CD4-positive, alpha-beta memory T cell (primary cell): ENCODE measurements around the gene GRAMD1B. TPM values are rescaled to one million over a fixed set of nuclear protein-coding genes. Genes with fewer than 3 reads are reported as not detected.

Experiments
- CTCF ChIA-PET: fragments of 350-600 bp; sonication (Branson Sonifier 250); formaldehyde crosslinking; loops from one replicate; lab custom pipeline; 2021; ENCODE audit warnings: inconsistent platforms; ENCODE audit not compliant: partially characterized antibody; lab: Charles Lee
- POLR2A ChIA-PET: fragments of 350-600 bp; sonication (Branson Sonifier 250); formaldehyde crosslinking; loops from one replicate; lab custom pipeline; 2021; ENCODE audit not compliant: partially characterized antibody; lab: Charles Lee
- DNase-seq, 5 donors: peaks; one replicate each; pipeline versions ENCODE4 v3.0.0 to v3.0.0-alpha.2; 2020 to 2022; ENCODE audit warnings: mixed read lengths in 1 of 5
- H3K27ac ChIP-seq: one replicate; pipeline ENCODE4 v1.7.0; 2013; ENCODE audit warnings: low read depth, low read length
- H3K27me3 ChIP-seq: 2 replicates; pipeline ENCODE4 v1.7.0; 2013; ENCODE audit warnings: mild to moderate bottlenecking, low read length, moderate library complexity; ENCODE audit not compliant: insufficient read depth
- H3K36me3 ChIP-seq: 2 replicates; pipeline ENCODE4 v1.7.0; 2013; ENCODE audit warnings: mild to moderate bottlenecking, low read length, moderate library complexity; ENCODE audit not compliant: insufficient read depth
- H3K4me1 ChIP-seq: 2 replicates; pipeline ENCODE4 v1.7.0; 2013; ENCODE audit warnings: mild to moderate bottlenecking, low read length, moderate library complexity; ENCODE audit not compliant: insufficient read depth
- H3K4me3 ChIP-seq, 2 donors: one replicate each; pipeline ENCODE4 v1.7.0; 2013; ENCODE audit warnings: low read length in 2 of 2, mild to moderate bottlenecking in 1 of 2
- H3K9me3 ChIP-seq, 2 donors: one replicate each; pipeline ENCODE4 v1.7.0; 2013; ENCODE audit warnings: low read length in 2 of 2, control low read depth in 1 of 2; ENCODE audit not compliant: control insufficient read depth in 1 of 2
- H3K27ac Mint-ChIP-seq, 7 donors: one replicate each; pipeline ENCODE4 v1.8.0; 2020 to 2021; ENCODE audit warnings: mixed read lengths in 7 of 7, mild to moderate bottlenecking in 6 of 7, inconsistent platforms in 3 of 7, moderate library complexity in 3 of 7
- H3K27me3 Mint-ChIP-seq, 2 donors: one replicate each; pipeline ENCODE4 v1.8.0; 2020 to 2021; ENCODE audit warnings: mixed read lengths in 2 of 2
- H3K36me3 Mint-ChIP-seq, 2 donors: one replicate each; pipeline ENCODE4 v1.8.0; 2020 to 2021; ENCODE audit warnings: mixed read lengths in 2 of 2, inconsistent platforms in 1 of 2, mild to moderate bottlenecking in 1 of 2
- H3K4me1 Mint-ChIP-seq, 4 donors: one replicate each; pipeline ENCODE4 v1.8.0; 2020 to 2021; ENCODE audit warnings: mixed read lengths in 4 of 4, mild to moderate bottlenecking in 1 of 4
- H3K4me3 Mint-ChIP-seq, 8 donors: one replicate each; pipeline ENCODE4 v1.8.0; 2020 to 2021; ENCODE audit warnings: mixed read lengths in 8 of 8, mild to moderate bottlenecking in 7 of 8, moderate library complexity in 6 of 8, inconsistent platforms in 3 of 8
- H3K9me3 Mint-ChIP-seq, 8 donors: one replicate each; pipeline ENCODE4 v1.8.0; 2020 to 2021; ENCODE audit warnings: mixed read lengths in 8 of 8, mild to moderate bottlenecking in 5 of 8, inconsistent platforms in 3 of 8, moderate library complexity in 1 of 8
- intact Hi-C: fragments of 100-400 bp; cut with micrococcal nuclease; formaldehyde crosslinking; loops from one replicate; pipeline ENCODE4 v1.15.1; 2023
- polyA plus RNA-seq, 2 donors: library from polyadenylated mRNA; unstranded; fragments of 300-500 nt; fragmentation: Illumina TruSeq; gene quantifications; one replicate each; pipeline ENCODE4 v1.2.3, GENCODE V29; 2021
- total RNA-seq, 2 experiments: library from RNA; stranded (reverse); gene quantifications; one replicate each; pipeline ENCODE4 v1.2.3, GENCODE V29; 2021

Gene GRAMD1B
- total and polyA plus RNA-seq, 4 experiments from 2014 or later, result 4.2 to 26.0 (median 12.4) TPM

DNA sequence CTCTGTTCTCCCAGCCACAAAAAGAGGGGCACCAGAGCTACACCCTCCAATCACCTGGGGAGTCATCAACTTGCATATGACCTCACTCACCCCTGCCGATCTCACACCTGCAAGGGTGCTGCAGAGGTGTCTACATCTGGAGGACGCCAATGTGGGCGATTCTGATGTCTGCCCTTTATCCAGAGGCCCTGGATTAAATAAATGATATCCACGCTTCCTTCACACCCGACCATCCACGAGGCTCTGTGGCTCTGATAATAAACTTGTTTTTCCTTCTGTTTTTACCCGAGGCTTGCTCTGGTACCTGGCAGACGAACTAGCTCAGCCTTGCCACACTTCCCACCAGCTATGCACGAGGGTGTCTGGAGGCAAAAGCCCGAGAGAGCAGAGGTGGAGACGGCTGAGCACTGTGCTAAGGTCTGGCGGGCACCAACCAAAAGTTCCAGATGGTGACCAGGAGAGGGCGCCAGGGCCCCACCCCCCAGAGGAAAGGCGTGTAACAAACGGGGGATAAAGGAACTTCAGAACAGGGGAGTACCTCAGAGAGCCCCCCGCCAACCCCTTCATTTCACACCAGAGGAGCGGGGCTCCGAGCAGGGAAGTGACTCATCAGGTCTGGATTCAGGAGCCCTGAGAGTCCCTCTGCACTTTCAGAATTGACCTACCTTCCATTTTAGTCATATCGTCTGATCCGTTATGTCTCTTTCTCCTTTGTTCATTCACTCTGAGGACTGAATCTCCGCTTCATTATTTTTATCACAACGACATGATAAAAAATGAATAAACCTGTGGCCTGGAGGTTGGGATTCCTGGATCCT is 210.8 kb downstream of the GRAMD1B start:
- Mint-ChIP-seq H3K4me3 (peak overlapping the region in 1 of 8 donors; percentile 29), H3K9me3 (peaks cover 0 to 1% (median 0%) of the 10 kb centered on the region in 8 donors), H3K4me1 (peaks cover 0 to 3% (median 1%) of the 10 kb centered on the region in 4 donors), H3K27me3 (peaks cover 8 to 23% of the 10 kb centered on the region in 2 donors), H3K36me3 (no peaks in the 10 kb centered on the region), H3K27ac (no peak overlapping the region)
- DNase-seq, result peak; percentile 23 to 36 (median 29)
- Histone ChIP-seq H3K4me1 (no peaks in the 10 kb centered on the region), H3K27me3 (no peaks in the 10 kb centered on the region), H3K27ac (no peak overlapping the region), H3K9me3 (no peaks in the 10 kb centered on the region), H3K36me3 (no peaks in the 10 kb centered on the region), H3K4me3 (no peak overlapping the region)
- intact Hi-C loops, result loop anchor here (1.0 kb wide), 1 partner anchor 66 kb away; no protein-coding TSS in a partner anchor
- ChIA-PET CTCF (interaction anchor here (1.1 to 2.3 kb wide), 3 partner anchors 18 to 131 kb away, joined by 3 to 12 read pairs (median 3); no protein-coding TSS in a partner anchor), POLR2A (no interaction called here)

DNA sequence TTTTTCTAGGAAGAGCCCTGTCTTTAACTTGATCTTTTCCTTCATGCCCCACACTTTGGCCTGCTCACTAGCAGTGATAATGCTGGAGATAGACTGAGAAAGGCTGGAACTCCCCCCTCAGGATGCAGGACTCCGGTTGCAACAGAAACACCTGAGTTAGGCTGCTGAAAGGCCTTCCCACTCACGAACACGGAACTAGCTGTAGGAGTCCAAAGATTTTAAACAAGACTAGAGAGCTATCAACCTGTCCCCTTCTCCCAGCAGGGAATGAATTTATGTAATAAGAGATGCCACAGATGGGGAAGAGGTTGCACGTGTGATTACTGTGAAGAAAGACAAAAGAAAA is 211.4 kb downstream of the GRAMD1B start:
- Mint-ChIP-seq H3K4me3 (no peak overlapping the region), H3K36me3 (no peaks in the 10 kb centered on the region), H3K9me3 (peaks cover 0 to 1% (median 0%) of the 10 kb centered on the region in 8 donors), H3K27ac (peak overlapping the region in 1 of 7 donors; percentile 43), H3K4me1 (peaks cover 0 to 3% (median 1%) of the 10 kb centered on the region in 4 donors), H3K27me3 (peaks cover 14 to 28% of the 10 kb centered on the region in 2 donors)
- Histone ChIP-seq H3K27ac (no peak overlapping the region), H3K9me3 (no peaks in the 10 kb centered on the region), H3K4me3 (no peak overlapping the region), H3K36me3 (no peaks in the 10 kb centered on the region), H3K4me1 (no peaks in the 10 kb centered on the region), H3K27me3 (peaks cover 6% of the 10 kb centered on the region)
- intact Hi-C loops, result loop anchor here (1.0 kb wide), 1 partner anchor 66 kb away; no protein-coding TSS in a partner anchor
- CTCF ChIA-PET, result interaction anchor here (1.0 to 2.3 kb wide), 3 partner anchors 28 to 70 kb away, joined by 3 to 12 read pairs (median 4); no protein-coding TSS in a partner anchor
- POLR2A ChIA-PET, result no interaction called here
- DNase-seq, result no peak

DNA sequence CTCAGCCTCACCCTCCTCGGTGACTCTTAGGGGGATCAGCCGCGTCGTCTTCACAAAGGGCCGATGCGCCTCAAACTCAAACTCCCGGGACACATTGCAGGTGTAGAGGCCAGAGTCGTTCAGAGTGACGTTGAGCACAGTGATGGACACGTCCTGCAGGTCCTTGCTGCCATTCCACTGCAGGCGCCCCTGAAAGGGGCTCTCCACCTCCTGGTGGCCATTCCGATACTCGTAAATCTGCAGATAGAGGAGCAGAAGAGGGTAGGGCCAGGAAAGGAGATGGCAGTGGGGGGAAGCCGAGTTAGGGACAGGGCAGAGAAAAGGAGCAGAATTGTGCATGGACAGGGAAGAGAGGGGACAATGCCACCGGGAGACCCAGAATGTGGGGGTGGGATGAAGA is 212.4 kb downstream of the GRAMD1B start:
- ChIA-PET POLR2A (no interaction called here), CTCF (interaction anchor here (1.0 to 2.3 kb wide), 3 partner anchors 27 to 69 kb away, joined by 3 to 12 read pairs (median 4); no protein-coding TSS in a partner anchor)
- Histone ChIP-seq H3K4me3 (no peak overlapping the region), H3K9me3 (no peaks in the 10 kb centered on the region), H3K27ac (no peak overlapping the region), H3K36me3 (no peaks in the 10 kb centered on the region), H3K4me1 (no peaks in the 10 kb centered on the region), H3K27me3 (peaks cover 6% of the 10 kb centered on the region)
- H3K9me3 Mint-ChIP-seq, result peaks cover 0 to 1% (median 0%) of the 10 kb centered on the region in 8 donors
- intact Hi-C loops, result no loop called here
- no peak for DNase-seq
- H3K4me1 Mint-ChIP-seq, result peaks cover 0 to 3% (median 1%) of the 10 kb centered on the region in 4 donors
- no peaks in the 10 kb centered on the region for H3K36me3 Mint-ChIP-seq
- H3K4me3 Mint-ChIP-seq, result no peak overlapping the region
- peaks cover 18 to 24% of the 10 kb centered on the region in 2 donors for H3K27me3 Mint-ChIP-seq
- H3K27ac Mint-ChIP-seq, result no peak overlapping the region

DNA sequence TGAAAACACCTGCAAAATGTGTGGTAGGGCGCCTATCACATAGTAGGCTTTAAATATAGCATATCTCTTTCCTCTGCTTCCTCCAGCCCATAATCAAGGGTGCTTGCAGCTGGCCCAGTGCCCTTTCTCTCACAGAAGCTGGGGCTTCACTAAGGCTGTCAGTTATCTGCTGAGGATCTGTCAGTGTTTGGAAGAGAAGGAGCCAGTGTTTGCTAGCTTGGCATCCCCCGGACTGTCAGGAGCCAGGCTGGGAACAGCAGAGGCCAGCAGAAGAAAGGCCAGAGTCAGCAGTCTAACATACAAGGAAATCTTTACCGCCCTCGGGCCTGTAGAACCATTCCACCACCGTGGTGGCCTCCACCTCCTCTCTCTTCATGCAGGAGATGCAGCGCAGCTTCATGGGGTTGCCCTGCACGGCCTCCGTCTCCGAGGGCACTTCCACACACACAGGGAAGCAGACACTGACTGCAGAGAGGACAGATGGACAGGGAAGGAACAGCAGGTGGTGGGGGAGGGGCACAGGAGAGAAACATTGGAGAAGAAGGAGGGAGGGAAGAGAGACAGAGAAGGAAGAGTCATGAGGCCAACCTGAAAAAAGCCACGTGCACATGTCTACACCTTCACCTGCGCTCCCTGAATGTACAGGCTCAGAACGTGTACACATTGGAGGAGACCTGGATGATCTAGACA is 215.4 kb downstream of the GRAMD1B start:
- Mint-ChIP-seq H3K36me3 (no peaks in the 10 kb centered on the region), H3K27ac (no peak overlapping the region), H3K4me3 (no peak overlapping the region), H3K27me3 (peaks cover 16 to 17% of the 10 kb centered on the region in 2 donors), H3K4me1 (peaks cover 0 to 3% (median under 1%) of the 10 kb centered on the region in 4 donors), H3K9me3 (peaks cover 0 to 1% (median 0%) of the 10 kb centered on the region in 8 donors)
- peaks cover 6% of the 10 kb centered on the region for H3K27me3 ChIP-seq
- intact Hi-C loops, result no loop called here
- H3K27ac ChIP-seq, result no peak overlapping the region
- H3K4me3 ChIP-seq, result no peak overlapping the region
- POLR2A ChIA-PET, result no interaction called here
- no peaks in the 10 kb centered on the region for H3K9me3 ChIP-seq
- CTCF ChIA-PET, result no interaction called here
- no peaks in the 10 kb centered on the region for H3K4me1 ChIP-seq
- no peak for DNase-seq
- H3K36me3 ChIP-seq, result no peaks in the 10 kb centered on the region

DNA sequence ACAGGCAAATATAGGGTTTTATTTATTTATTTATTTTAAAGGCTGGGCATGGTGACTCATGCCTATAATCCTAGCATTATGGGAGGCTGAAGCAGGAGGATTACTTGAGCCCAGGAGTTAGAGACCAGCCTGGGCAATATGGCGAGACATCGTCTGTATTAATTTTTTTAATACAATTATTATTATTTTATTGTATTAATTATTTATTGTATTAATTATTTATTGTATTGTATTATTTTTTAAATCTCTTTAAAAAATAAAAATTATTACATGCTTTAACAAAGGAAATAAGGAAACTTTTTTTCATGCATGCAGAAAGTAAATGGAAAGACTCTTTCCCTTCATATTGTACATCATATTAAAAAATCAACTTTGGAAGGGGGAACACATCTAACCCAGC is 220.8 kb downstream of the GRAMD1B start:
- Mint-ChIP-seq H3K9me3 (no peaks in the 10 kb centered on the region), H3K4me1 (peaks cover 4 to 18% (median 7%) of the 10 kb centered on the region in 4 donors), H3K4me3 (no peak overlapping the region), H3K27ac (no peak overlapping the region), H3K36me3 (no peaks in the 10 kb centered on the region), H3K27me3 (peaks cover 39 to 40% of the 10 kb centered on the region in 2 donors)
- Histone ChIP-seq H3K36me3 (no peaks in the 10 kb centered on the region), H3K9me3 (no peaks in the 10 kb centered on the region), H3K4me3 (no peak overlapping the region), H3K27ac (no peak overlapping the region), H3K27me3 (peaks cover 30% of the 10 kb centered on the region), H3K4me1 (peaks cover 7% of the 10 kb centered on the region)
- DNase-seq, result no peak
- CTCF ChIA-PET, result no interaction called here
- intact Hi-C loops, result no loop called here
- POLR2A ChIA-PET, result no interaction called here

DNA sequence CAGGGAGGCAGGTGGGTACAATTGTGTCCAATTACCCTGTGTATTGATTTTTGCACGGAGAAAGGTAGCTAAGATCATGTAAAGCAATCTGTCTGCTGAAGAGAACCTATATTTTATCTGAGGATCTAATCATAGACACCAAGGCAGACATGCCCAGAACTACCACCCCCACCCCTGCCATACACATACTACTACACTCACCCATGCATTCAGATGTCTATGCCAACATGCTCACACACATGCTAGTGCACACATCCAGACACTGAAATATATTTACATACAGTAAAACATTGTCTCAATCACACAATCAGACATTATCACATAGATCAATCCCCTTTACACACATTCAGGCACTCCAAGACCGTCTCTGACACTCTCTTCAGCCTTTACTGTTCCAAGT is 222.5 kb downstream of the GRAMD1B start:
- H3K9me3 Mint-ChIP-seq, result peaks cover 0 to under 1% (median 0%) of the 10 kb centered on the region in 8 donors
- Histone ChIP-seq H3K4me1 (peaks cover 7% of the 10 kb centered on the region), H3K27me3 (peaks cover 24% of the 10 kb centered on the region), H3K27ac (no peak overlapping the region), H3K9me3 (no peaks in the 10 kb centered on the region), H3K4me3 (no peak overlapping the region), H3K36me3 (no peaks in the 10 kb centered on the region)
- CTCF ChIA-PET, result interaction anchor here (1.2 to 1.8 kb wide), 2 partner anchors 9 to 55 kb away, joined by 3 to 4 read pairs; no protein-coding TSS in a partner anchor
- intact Hi-C loops, result no loop called here
- H3K4me1 Mint-ChIP-seq, result peaks cover 4 to 23% (median 7%) of the 10 kb centered on the region in 4 donors
- H3K36me3 Mint-ChIP-seq, result no peaks in the 10 kb centered on the region
- peak overlapping the region in 4 of 8 donors; percentile 21 to 84 (median 68) for H3K4me3 Mint-ChIP-seq
- POLR2A ChIA-PET, result no interaction called here
- no peak for DNase-seq
- H3K27ac Mint-ChIP-seq, result no peak overlapping the region
- H3K27me3 Mint-ChIP-seq, result peaks cover 35 to 39% of the 10 kb centered on the region in 2 donors

DNA sequence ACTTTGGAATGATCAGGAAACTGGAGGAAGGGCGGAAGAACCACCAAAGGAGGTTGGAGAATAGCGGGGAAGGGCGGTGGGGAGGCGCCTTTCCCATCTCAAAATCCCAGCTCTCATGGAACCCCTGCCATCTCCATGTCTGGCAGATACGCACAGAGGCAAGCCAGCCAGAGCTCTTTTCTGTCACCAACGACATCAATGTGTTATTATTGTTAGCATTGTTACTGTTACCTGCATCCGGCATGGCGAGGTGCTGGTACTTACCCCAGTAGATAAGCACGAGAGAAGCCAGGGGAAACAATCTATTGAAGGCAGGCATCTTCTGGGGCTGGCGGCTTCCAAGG is 223.4 kb downstream of the GRAMD1B start:
- POLR2A ChIA-PET, result no interaction called here
- no peak for DNase-seq
- Mint-ChIP-seq H3K27ac (no peak overlapping the region), H3K27me3 (peaks cover 35 to 42% of the 10 kb centered on the region in 2 donors), H3K4me3 (peak overlapping the region in 7 of 8 donors; percentile 67 to 84 (median 75)), H3K4me1 (peaks cover 4 to 23% (median 8%) of the 10 kb centered on the region in 4 donors), H3K36me3 (peaks cover 0 to under 1% of the 10 kb centered on the region in 2 donors), H3K9me3 (peaks cover 0 to 5% (median 1%) of the 10 kb centered on the region in 8 donors)
- H3K4me3 ChIP-seq, result no peak overlapping the region
- peaks cover 7% of the 10 kb centered on the region for H3K4me1 ChIP-seq
- H3K9me3 ChIP-seq, result no peaks in the 10 kb centered on the region
- H3K36me3 ChIP-seq, result no peaks in the 10 kb centered on the region
- peaks cover 24% of the 10 kb centered on the region for H3K27me3 ChIP-seq
- intact Hi-C loops, result no loop called here
- CTCF ChIA-PET, result no interaction called here
- H3K27ac ChIP-seq, result no peak overlapping the region
